ENCODE results near the gene NKAIN1.

- TF ChIP-seq CTCF (IDR thresholded peaks at IDR 0.05): no peak
- no peak for TF ChIP-seq POLR2A (IDR thresholded peaks at IDR 0.05)
- TF ChIP-seq EP300 (IDR thresholded peaks at IDR 0.05): no peak
Measured at GRCh38 chr1:31145648-31146047, 94.0 kb downstream of the NKAIN1 start.

Measured in ovary (tissue), 3 donors.